Activated CD4-positive, alpha-beta T cell treated with anti-CD3 and anti-CD28 coated beads, Interleukin-10, Interleukin-2, amounts not matched to agents 100 ng/mL and 50 ng/mL, durations not matched to agents 16 hours and 8 hours (primary cell): ENCODE measurements around the gene RSPRY1.

ENCODE experiments used
- DNase-seq: peaks from one replicate; pipeline ENCODE4 v3.0.0-alpha.2; 2020

Gene RSPRY1

GRCh38 chr16:57276596-57276995, 90.5 kb downstream of the RSPRY1 start:
- no peak for DNase-seq

- DNase-seq, result peak; percentile 67
These were observed 91.5 kb downstream of the RSPRY1 start for GRCh38 chr16:57277586-57277985.

DNA sequence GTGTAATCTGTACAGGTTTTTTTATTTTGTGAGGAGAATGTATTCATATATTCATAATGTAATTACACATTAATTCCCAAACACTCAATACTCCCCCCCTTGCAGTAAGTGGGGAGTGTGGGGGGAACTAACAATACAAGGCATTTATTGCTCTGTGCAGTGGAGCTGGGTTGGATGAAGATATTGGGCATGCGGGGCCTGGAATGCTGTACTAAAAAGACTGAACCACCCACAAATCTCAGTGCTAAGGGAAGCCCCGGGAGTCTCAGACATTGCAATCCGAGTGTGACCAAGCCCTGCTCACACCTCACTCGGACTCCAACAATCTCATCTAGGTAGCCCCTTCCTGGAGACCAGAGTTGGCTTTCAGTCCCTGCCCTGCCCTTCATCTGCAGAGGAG, 92.4 kb downstream of the RSPRY1 start:
- no peak for DNase-seq

GRCh38 chr16:57279780-57280638, 93.9 kb downstream of the RSPRY1 start:
- DNase-seq, result no peak

DNA sequence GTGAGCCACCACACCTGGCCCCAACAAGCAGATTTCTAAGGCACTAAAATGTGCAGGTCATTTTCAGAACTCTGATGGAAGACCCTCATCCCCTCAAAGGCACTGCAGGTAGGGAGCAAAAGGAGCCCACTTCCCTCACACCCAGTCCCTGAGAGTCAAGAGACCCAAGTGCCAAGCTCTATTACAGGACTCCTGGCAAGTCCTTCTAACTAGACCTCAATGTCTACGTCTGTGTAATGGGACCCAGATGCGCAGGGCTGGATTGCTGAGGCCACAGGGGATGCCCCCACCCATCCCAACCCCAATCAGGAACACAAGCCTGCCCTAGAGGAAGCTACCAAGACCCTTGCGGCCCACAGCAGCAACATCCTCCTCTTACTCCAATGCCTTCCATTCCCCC, 95.7 kb downstream of the RSPRY1 start:
- no peak for DNase-seq

DNA sequence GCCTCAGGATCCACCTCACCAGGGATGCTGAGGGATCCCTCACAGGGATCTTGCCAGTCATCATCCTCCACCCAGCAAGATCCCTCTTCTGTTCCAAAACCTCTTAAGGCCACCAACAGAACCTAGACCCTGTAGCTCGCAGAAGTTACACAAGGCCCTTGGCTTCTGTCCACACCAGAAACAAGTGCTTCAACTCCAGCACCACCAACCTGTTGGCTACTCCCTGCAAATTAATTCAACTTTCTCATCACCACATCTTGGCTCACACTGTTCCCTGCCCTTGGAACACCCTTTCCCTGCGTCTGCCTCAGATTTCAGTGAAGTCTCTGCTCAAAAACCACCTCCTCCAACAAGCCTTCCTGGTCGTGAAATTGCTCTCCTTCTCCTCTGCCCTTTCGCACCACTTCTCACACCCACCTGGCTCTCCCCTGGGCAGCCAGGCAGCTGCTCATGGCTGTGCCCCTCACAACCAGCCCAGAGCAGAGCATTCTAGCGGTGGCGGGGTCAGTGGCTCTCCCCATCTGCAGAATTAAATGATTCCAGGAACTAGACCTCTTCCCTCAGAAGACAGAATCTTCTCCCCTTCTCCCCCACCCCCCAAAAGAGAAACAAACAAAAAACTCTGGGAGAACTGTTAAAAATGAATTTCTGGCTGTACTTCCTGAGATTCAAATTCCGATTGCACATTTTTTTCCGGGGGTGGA, 96.5 kb downstream of the RSPRY1 start:
- no peak for DNase-seq

GRCh38 chr16:57283214-57283958, 97.3 kb downstream of the RSPRY1 start:
- DNase-seq, result no peak

GRCh38 chr16:57283959-57284208, 97.8 kb downstream of the RSPRY1 start:
- no peak for DNase-seq

DNA sequence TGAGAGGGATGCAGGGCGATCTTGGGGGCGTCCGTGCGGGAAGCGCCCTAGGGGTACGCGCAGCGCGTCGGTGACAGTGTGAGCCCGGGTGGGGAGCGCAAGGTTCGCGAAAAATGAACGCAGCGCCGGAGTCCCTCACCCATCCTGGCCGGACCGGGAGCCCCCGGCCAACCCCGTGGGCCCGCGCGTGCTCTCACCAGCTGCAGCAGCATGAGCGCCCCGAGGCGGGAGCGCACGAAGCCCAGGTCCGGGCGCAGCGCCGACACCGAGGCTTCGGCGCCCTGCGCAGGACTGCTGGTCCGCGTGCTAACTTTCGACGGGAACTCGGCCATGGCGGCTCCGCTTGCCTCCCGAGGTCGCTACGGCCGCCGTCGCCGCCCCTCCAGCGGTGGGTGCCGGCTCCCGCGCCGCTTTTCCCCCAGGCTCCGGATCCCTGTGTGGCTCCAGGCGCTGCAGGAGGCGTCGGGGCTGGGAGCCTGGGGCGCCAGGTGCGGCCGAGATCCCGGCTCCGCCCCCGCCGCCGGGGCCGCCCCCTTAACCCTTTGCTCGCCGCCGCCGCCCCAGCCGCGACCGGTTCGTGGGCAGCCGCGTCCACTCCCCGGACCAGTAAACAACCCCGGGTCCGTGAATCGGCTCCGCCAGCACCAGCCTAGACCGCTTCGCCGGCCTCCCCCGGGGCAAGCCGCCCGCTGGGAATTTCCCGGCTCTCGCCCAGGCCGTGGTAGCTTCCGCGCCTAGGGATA, 98.3 kb downstream of the RSPRY1 start, which contains the start of gene PLLP:
Gene PLLP (minus strand): TSS at position 464 of the 743 bp plus-strand sequence. CDS start 132 bp downstream, at position 332.
- DNase-seq, result peak; percentile 12

DNA sequence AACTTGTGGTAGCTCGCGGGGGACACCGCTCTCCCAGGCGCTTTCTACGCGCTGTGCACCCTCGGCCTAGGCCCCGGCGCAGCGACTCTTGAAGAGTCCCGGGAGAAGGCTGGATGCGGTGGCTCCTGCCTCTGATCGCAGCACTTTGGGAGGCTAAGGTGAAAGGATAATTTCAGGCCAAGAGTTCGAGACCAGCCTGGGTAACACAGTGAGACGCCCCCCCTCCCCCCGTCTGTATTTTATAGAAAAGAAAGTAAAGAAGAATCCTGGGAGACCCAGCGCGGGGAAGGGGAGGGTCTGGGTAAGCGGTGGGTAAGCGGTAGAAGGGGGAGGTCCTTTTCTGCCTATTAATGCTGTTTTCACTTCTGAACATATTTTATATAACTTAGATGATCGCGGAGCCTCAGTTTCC, 98.8 kb downstream of the RSPRY1 start:
- no peak for DNase-seq

- no peak for DNase-seq
These were observed 99.2 kb downstream of the RSPRY1 start for GRCh38 chr16:57285379-57285778.

DNA sequence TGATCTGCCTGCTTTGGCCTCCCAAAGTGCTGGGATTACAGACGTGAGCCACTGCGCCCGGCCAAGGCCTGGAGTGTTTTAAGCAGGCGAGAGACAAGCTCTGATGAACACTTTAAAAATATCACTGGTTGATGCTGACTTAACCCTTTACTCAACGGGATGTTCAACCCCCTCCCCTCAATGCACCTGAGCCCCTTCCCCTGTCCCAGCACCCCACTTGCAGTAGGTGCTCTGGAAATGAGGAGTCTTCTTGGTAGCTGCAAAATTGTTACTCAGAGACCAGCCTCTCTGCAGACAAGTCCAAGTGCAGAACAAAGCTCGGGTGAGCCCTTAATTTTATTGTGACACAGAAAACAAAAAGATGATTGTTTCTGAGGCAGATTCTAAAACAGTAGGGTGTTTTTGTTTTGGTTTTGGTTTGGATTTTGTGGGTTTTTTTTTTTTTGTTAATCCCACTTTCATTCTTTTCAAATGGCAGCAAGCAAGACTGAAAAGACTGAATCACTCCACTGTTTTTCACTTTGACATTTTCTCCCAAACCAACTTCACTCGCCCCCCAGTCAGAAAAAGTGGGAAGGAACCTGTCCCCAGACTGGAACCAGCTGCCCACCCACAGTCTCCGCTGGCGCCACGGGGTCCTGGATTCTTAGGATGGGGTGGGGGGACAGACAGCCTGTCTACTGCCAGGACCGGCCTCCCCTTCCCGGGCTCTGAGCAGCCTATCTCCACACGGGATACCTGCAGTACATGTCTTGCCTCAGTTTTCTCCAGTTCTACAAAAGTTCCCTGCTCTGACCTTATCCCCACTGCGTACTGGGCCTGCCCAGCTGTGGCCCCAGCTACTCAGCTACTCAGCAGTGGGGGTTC, 103.5 kb downstream of the RSPRY1 start:
- no peak for DNase-seq
